KOPT-K1 (cell line): ENCODE measurements around the gene CDC42EP5.
"Not testable (repeated sequence)": the region's sequence is repeated elsewhere in the genome, so short reads cannot be mapped to it uniquely, and the experiment has no call there.

Experiments used
- H3K27ac ChIP-seq: fragments of 200-600 bp; sonication (generic); 2 replicates; pipeline ENCODE4 v1.5.1; 2016; ENCODE audit warnings: antibody characterized with exemption, mild to moderate bottlenecking, low read depth, low read length; ENCODE audit not compliant: poor library complexity, severe bottlenecking
- H3K36me3 ChIP-seq: fragments of 200-600 bp; sonication (generic); 2 replicates; pipeline ENCODE4 v1.5.1; 2017; ENCODE audit warnings: antibody characterized with exemption, mild to moderate bottlenecking, low read length, moderate library complexity; ENCODE audit not compliant: insufficient read depth
- H3K9me3 ChIP-seq: fragments of 200-600 bp; sonication (generic); 2 replicates; pipeline ENCODE4 v1.5.1; 2017; ENCODE audit warnings: antibody characterized with exemption, low read length, mild to moderate bottlenecking; ENCODE audit not compliant: insufficient read depth, poor library complexity, severe bottlenecking

CDC42EP5 gene

GRCh38 chr19:54497747-54498450 lies 24.8 kb upstream of the CDC42EP5 start:
- H3K27ac ChIP-seq, result peak overlapping the region; percentile 69
- H3K36me3 ChIP-seq, H3K9me3 ChIP-seq: not testable (repeated sequence)

GRCh38 chr19:54495284-54495683 lies 22.2 kb upstream of the CDC42EP5 start:
- not testable (repeated sequence) for H3K36me3 ChIP-seq, H3K9me3 ChIP-seq, H3K27ac ChIP-seq

GRCh38 chr19:54493967-54494585 lies 21.0 kb upstream of the CDC42EP5 start:
- Histone ChIP-seq H3K27ac (no peak overlapping the region), H3K36me3 (no peaks in the 10 kb centered on the region), H3K9me3 (no peaks in the 10 kb centered on the region)

GRCh38 chr19:54493056-54493455 lies 20.0 kb upstream of the CDC42EP5 start:
- not testable (repeated sequence) for H3K36me3 ChIP-seq
- peak overlapping the region; percentile 55 for H3K27ac ChIP-seq

DNA sequence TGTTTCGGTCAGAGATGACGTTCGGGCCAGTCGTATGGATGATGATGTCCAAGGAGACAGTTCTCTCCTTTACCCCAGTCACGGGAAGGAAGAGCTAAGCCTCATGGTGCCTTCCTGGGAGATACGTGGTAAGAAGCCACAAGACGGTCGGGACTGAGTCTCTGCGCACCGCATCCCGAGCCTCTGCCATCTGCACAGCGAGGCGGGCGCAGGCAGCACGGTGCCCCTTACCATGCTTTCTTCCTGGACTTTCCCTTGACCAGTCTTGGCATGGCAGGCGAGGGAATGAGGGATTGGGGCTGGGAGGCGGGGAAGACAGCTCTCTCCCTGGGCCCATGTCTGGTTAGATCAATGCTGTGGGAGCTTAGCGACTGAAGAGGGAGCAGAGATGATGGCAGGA lies 19.5 kb upstream of the CDC42EP5 start:
- no peaks in the 10 kb centered on the region for H3K9me3 ChIP-seq
- H3K27ac ChIP-seq, result peak overlapping the region; percentile 55
- no peaks in the 10 kb centered on the region for H3K36me3 ChIP-seq

More at GRCh38 chr19:54493056-54493455, 20.0 kb upstream of the CDC42EP5 start:
- not testable (repeated sequence) for H3K9me3 ChIP-seq

- Histone ChIP-seq H3K9me3 (no peaks in the 10 kb centered on the region), H3K27ac (no peak overlapping the region), H3K36me3 (no peaks in the 10 kb centered on the region)
Measured at GRCh38 chr19:54489766-54490165, 16.7 kb upstream of the CDC42EP5 start.

GRCh38 chr19:54489341-54489740 lies 16.2 kb upstream of the CDC42EP5 start:
- Histone ChIP-seq H3K27ac (no peak overlapping the region), H3K9me3 (no peaks in the 10 kb centered on the region), H3K36me3 (no peaks in the 10 kb centered on the region)

GRCh38 chr19:54485851-54486250 lies 12.8 kb upstream of the CDC42EP5 start:
- no peaks in the 10 kb centered on the region for H3K36me3 ChIP-seq
- no peaks in the 10 kb centered on the region for H3K9me3 ChIP-seq
- no peak overlapping the region for H3K27ac ChIP-seq

- Histone ChIP-seq H3K36me3 (no peaks in the 10 kb centered on the region), H3K27ac (no peak overlapping the region), H3K9me3 (no peaks in the 10 kb centered on the region)
Measured at GRCh38 chr19:54484451-54484850, 11.4 kb upstream of the CDC42EP5 start.

DNA sequence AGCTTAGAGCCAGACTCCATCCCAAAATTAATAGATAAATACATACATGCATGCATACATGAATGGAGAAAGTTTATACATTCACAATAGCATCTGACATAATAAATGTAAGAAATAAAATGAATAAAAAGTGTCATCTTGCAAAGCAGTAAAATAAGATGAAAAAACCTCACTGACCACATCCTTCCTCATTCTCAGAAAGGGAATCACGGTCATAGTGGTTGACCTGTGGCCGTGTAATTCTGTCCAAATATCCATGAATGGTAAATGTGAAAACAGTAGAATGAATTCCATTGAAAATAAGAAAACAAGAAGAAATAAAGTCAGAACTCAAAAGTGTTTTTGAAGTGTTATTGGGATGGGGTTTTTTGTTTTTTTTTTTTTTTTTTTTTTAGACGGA lies 9.8 kb upstream of the CDC42EP5 start:
- Histone ChIP-seq H3K27ac (no peak overlapping the region), H3K36me3 (no peaks in the 10 kb centered on the region), H3K9me3 (no peaks in the 10 kb centered on the region)

DNA sequence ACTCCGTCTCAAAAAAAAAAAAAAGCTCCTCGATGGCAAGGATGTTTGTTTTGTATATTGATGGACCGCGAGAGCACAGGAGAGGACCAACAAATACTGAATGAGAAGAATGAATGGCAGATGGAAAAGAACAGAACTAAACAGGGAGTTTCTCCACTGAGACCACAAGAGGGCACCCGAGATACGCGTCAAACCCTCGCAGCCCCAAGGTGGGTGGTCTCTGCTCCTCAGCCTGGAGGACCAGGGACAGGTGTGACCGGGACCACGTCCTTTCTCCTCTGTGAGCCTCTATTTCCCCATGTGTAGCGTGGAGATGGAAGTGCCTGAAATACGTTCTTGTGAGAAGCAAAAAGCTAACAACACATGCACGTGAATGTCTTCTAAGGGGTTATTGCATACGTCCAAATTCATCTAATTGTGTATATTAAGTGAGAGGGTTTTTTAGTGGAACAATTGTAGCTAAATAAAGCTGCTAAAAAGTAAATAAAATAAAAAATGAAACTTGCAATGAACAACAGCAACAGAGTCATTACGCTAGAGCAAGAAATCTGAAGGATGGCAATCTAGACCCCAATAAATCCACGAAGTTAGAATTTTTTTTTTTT lies 8.3 kb upstream of the CDC42EP5 start:
- no peak overlapping the region for H3K27ac ChIP-seq
- H3K9me3 ChIP-seq, result no peaks in the 10 kb centered on the region
- no peaks in the 10 kb centered on the region for H3K36me3 ChIP-seq

- H3K36me3 ChIP-seq, result no peaks in the 10 kb centered on the region
- no peaks in the 10 kb centered on the region for H3K9me3 ChIP-seq
- H3K27ac ChIP-seq, result no peak overlapping the region
Measured at GRCh38 chr19:54480051-54480450, 7.0 kb upstream of the CDC42EP5 start.

DNA sequence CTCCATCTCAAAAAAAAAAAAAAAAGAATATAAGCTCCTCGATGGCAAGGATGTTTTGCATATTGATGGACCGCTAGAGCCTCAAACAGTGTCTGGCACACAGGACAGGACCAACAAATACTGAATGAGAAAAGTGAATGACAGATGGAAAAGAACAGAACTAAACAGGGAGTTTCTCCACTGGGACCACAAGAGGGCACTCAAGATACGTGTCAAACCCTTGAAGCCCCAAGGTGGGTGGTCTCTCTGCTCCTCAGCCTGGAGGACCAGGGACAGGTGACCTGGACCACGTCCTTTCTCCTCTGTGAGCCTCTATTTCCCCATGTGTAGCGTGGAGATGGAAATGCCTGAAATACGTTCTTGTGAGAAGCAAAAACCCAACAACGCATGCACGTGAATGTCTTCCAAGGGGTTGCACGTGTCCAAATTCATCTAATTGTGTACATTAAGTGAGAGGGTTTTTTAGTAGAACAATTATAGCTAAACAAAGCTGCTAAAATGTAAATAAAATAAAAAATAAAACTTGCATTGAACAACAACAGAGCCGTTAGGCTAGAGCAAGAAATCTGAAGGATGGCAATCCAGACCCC lies 5.7 kb upstream of the CDC42EP5 start:
- no peaks in the 10 kb centered on the region for H3K36me3 ChIP-seq
- H3K9me3 ChIP-seq, result no peaks in the 10 kb centered on the region
- no peak overlapping the region for H3K27ac ChIP-seq

- no peaks in the 10 kb centered on the region for H3K9me3 ChIP-seq
- H3K27ac ChIP-seq, result no peak overlapping the region
Measured at GRCh38 chr19:54477650-54478049, 4.6 kb upstream of the CDC42EP5 start.

GRCh38 chr19:54475706-54476105 lies 2.6 kb upstream of the CDC42EP5 start:
- no peak overlapping the region for H3K27ac ChIP-seq
- H3K36me3 ChIP-seq, result no peaks in the 10 kb centered on the region
- H3K9me3 ChIP-seq, result no peaks in the 10 kb centered on the region

More at GRCh38 chr19:54477650-54478049, 4.6 kb upstream of the CDC42EP5 start:
- H3K36me3 ChIP-seq, result no peaks in the 10 kb centered on the region
